Measurements from ENCODE around the gene OR5B12. TPM values are rescaled to one million over a fixed set of nuclear protein-coding genes. Genes with fewer than 3 reads are reported as not detected.

OR5B12 gene
- total RNA-seq, 1 donor from 2014 or later, result not detected

DNA sequence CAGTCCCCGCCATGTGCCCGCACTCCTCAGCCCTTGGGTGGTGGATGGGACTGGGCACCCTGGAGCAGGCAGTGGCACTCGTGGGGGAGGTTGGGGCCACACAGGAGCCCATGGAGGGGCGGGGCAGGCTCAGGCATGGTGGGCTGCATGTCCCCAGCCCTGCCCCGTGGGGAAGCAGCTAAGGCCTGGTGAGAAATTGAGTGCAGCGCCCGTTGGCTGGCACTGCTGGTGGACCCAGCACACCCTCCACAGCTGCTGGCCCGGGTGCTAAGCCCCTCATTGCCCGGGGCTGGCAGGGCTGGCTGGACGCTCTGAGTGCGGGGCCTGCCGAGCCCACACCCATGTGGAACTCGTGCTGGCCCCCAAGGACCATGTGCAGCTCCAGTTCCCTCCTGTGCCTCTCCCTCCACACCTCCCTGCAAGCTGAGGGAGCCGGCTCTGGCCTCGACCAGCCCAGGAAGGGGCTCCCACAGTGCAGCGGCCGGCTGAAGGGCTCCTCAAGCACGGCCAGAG is 51.4 kb downstream of the OR5B12 start:
- DNase-seq (ENCODE audit: missing footprints) (peak; percentile 45), ATAC-seq (no peak)
- intact Hi-C loops (cut with DNase I), result no loop called here

Other genes starting within 250 kb of the OR5B12 start
- not detected for gene OR1S2, start 238.1 kb downstream of the OR5B12 start, total RNA-seq
- gene OR1S1, start 229.5 kb downstream of the OR5B12 start, total RNA-seq, result not detected
- gene OR10Q1, start 213.3 kb downstream of the OR5B12 start, total RNA-seq, result not detected
- not detected for gene OR10W1, start 174.0 kb downstream of the OR5B12 start, total RNA-seq
- gene OR5B17, start 83.2 kb downstream of the OR5B12 start, total RNA-seq, result not detected
- gene OR5B3, start 35.4 kb downstream of the OR5B12 start, total RNA-seq, result not detected
- gene OR5B2, start 14.1 kb downstream of the OR5B12 start, total RNA-seq, result not detected
- not detected for gene OR5B21, start 65.9 kb upstream of the OR5B12 start, total RNA-seq
- gene LPXN, start 133.6 kb upstream of the OR5B12 start, total RNA-seq, result 3.9 TPM
- gene ZFP91, start 136.8 kb upstream of the OR5B12 start, total RNA-seq, result 61.1 TPM
- 0.70 TPM for gene CNTF, start 180.4 kb upstream of the OR5B12 start, total RNA-seq

All from Right ventricle myocardium inferior (tissue), 1 donor.